ENCODE measurements around the gene TTYH1.

Gene TTYH1

GRCh38 chr19:54424201-54424600, 8.9 kb downstream of the TTYH1 start:
- no peak for DNase-seq

GRCh38 chr19:54424660-54425381, 9.6 kb downstream of the TTYH1 start:
- no peak for DNase-seq

DNA sequence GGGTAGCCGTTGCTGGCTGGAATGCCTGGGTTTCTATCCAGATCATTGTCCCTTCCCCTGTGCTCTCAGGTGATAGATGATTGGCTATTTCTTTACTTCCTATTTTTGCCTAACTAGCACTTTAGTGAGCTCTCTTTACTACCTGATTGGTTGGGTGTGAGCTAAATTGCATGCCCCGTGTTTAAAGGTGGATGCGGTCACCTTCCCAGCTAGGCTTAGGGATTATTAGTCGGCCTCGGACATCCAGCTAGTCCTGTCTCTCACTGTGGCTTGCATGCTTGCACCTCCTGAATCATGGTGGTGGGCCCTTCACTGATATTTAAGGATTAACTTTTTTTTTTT, 10.1 kb downstream of the TTYH1 start:
- no peak for DNase-seq

- DNase-seq = no peak
These were observed 11.1 kb downstream of the TTYH1 start for GRCh38 chr19:54426291-54426931.

GRCh38 chr19:54427586-54427985, 12.3 kb downstream of the TTYH1 start:
- no peak for DNase-seq

DNA sequence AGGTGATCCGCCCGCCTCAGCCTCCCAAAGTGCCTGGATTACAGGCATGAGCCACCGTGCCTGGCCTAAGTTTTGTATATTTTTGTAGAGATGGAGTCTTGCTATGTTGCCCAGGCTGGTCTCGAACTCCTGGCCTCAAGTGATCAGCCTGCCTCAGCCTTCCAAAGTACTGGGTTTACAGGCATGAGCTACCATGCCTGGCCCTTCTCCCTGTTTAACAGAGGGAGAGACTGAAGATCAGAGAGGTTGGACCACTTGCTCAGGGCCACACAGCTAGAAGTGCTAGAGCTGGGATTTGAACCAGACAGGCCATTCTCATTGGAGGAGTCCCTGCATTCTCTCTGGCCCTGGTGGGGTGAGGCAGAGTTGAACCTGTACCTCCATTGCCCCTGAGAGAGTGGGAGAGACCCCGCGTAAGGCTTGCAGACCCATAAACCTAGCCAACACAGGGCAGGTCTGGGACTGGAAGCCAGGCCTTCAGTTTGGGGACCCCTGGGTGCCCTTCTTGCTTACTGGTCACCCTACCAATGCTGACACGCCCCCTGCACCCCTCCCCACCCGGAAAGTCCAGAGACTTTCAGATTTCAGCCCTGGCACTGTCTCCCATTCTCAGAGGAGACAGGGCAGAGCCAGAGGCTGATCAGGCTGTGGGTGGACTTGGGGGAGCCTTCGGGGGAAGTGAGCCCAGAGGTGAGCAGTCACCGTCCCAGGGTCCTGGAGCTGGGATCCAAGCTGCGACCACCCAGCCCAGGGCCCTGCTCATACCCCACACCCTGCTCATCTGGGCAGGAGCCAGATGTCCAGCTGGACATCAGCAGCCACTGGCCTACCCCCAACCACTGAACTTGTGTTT, 13.3 kb downstream of the TTYH1 start:
- DNase-seq = no peak

- no peak for DNase-seq
These were observed 13.9 kb downstream of the TTYH1 start for GRCh38 chr19:54429176-54429495.

- no peak for DNase-seq
These were observed 14.4 kb downstream of the TTYH1 start for GRCh38 chr19:54429545-54430227.

GRCh38 chr19:54430306-54431254, 15.3 kb downstream of the TTYH1 start:
- DNase-seq = peak in 2 of 5 experiments; percentile 35 to 43

DNA sequence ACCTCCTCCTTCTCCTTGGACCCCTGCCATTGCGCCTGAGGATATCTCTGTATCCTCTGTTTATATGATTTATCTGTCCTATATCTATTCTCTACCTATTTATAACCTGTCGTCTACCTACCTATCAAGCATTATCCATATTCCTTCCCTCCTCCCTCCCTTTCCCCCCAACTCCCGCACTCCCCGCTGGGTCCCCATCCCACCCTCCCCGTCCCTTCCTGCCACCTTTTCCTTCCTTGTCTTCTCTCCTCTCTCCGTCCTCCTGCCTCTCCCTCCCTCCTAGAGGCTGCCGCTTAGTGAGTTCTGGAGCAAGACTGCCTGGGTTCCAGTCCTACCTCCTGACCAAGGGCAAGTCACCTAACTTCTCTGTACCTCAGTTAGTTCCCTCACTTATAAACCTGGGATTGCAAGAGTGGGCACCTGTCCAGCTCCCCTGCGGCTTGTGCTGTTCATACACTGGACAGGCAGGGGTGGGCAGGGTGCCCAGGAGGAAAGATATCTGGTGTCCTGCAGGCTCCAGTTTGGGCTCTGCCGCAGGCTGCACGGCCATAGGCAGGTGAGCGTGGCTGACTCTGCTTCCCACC, 16.1 kb downstream of the TTYH1 start:
- no peak for DNase-seq

DNA sequence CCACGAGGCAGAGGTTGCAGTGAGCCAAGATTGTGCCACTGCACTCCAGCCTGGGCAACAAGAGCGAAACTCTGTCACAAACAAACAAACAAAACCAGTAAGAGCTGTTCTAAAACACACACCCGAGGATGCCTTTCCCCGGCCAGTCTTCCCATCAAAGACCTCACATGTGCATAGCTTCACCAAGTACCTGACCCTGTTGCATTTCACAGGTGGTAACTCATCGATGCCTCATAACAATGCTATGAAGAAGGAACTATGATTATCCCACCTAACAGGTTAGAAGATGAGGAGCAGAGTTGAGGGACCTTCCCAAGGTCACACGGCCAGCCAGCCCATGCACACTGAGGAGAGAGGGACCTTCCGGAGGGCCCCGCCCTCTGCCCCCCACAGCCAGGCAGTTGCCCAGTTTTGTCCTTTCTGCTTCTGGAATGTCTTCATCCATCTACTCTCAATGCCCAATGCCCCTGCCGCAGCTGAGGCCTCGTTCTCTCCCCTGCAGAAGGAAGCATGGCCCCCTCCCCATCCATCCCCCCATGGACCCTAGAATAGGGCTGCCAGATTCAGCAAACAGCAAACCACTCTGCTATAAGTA, 17.0 kb downstream of the TTYH1 start:
- DNase-seq = no peak

- no peak for DNase-seq
These were observed 18.4 kb downstream of the TTYH1 start for GRCh38 chr19:54433697-54434096.

DNA sequence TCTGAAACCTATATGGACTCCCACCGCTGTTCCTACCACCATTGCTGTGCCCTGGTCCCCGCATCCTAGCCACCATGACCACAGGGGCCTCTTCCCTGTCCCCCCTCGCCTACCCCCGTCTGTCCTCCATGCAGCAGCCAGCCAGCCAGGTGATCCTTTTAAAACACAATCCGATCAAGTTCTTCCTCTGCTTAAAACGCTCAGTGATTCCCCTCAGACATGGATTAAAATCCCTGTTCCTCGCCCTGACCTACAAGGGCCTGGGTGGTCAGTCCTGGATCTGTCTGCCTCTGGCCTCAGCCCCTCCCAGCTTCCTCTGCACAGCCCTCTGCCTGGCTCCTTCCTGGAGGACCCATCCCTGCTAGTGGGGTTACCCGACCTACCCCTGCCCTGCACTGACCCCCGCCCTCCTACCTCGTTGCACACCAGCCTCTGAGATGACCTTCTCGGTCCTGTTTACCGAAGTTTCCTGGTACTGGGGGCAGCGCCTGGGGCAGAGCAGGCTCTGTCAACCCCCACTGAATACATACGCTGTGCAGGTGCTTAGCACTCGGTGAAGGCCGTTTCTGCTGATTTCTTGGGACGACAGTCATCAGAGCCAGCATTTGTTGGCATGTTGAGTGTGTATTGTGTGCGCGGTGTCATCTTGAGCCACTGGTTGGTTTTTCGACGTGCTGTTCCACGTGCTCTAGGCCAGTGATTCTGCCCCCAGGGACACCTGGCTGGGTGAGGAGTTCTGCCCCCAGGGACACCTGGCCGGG, 19.0 kb downstream of the TTYH1 start:
- DNase-seq = no peak

DNA sequence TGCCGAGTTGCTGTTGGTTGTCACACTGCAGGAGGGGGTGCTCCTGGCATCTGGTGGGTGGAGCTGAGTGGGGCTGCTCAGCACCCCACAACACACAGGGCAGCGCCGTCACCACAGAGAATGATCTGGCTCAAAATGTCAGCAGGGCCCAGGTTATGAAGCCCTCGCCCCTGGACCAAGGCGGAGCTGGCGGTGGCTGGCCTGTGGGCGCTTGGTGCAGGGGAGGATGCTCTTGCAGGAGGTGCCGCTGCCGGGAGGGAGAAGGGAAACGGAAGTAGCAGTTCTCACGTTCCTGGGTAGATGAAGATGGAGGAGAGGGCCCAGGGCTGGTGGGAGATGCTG, 19.6 kb downstream of the TTYH1 start:
- DNase-seq = no peak

- DNase-seq = no peak
These were observed 20.3 kb downstream of the TTYH1 start for GRCh38 chr19:54435551-54436016.

GRCh38 chr19:54436031-54436523, 20.8 kb downstream of the TTYH1 start:
- DNase-seq = no peak

GRCh38 chr19:54436628-54437252, 21.5 kb downstream of the TTYH1 start:
- no peak for DNase-seq

DNA sequence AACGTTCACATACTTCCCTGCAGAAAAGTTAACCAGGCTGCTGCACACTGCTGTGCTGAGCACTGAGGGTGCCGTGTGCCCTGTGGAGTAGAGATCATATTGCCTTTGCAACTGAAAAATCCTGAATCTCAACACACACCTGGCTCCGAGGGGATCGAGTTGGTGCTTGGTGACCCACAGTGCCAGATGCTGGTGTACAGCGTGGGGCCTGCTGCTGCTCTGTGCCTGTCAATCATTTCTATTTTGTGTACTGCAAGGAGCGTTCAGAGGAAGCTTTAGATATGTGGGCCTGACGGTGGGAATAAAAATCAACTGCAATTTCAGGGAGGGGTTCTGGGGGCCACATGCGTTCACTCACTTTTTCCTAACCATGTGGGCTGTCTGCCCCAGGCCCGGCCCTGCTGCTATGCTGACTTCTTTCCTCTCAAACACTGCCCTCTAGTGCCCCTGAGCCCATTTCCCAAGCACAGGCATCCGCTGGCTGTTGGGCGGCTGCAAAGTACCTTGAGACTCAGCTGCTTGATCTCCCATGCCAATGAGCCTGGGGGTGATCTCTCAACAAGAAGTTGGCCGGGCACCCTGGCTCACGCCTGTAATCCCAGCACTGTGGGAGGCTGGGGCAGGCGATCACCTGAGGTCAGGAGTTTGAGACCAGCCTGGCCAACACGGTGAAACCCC, 24.0 kb downstream of the TTYH1 start:
- peak in 1 of 5 experiments; percentile 33 for DNase-seq

DNA sequence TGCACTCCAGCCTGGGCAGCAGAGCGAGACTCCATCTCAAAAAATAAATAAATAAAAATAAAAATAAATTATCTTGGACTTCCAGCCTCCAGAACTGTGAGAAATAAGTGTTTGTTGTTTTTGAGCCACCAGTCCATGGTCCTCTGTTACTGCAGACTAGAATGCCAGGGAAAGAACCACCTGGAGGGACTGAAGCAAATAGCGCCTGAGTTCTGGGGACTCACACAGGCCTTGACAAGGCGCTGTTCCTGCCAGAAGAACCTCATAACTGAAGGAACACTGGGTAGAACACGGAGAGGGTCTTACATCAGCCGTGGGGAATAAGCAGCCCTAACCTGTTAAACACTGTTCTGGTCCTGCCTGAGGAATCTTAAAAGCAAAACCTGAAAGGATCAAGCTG, 25.4 kb downstream of the TTYH1 start:
- DNase-seq = no peak
